Stimulated activated CD4-positive, alpha-beta T cell treated with anti-CD3 and anti-CD28 coated beads, Interleukin-1b, Interleukin-23, amount 100 ng/mL, for 24 hours (primary cell): ENCODE data around the gene ZNF776.
"Not testable (repeated sequence)": the region's sequence is repeated elsewhere in the genome, so short reads cannot be mapped to it uniquely, and the experiment has no call there.

Source experiments
- DNase-seq, 4 experiments: peaks; one replicate each; pipeline ENCODE4 v3.0.0-alpha.2; 2020; ENCODE audit warnings: low read depth in 4 of 4, low spot score in 1 of 4

Gene ZNF776

GRCh38 chr19:57746580-57747471, at the start of gene ZNF776:
ZNF776 (plus strand) TSS chr19:57746815; CDS start chr19:57747059, 244 bp downstream.
- DNase-seq = peak; percentile 54 to 71 (median 60)

GRCh38 chr19:57701625-57702024, 45.0 kb upstream of the ZNF776 start:
- no peak for DNase-seq

DNA sequence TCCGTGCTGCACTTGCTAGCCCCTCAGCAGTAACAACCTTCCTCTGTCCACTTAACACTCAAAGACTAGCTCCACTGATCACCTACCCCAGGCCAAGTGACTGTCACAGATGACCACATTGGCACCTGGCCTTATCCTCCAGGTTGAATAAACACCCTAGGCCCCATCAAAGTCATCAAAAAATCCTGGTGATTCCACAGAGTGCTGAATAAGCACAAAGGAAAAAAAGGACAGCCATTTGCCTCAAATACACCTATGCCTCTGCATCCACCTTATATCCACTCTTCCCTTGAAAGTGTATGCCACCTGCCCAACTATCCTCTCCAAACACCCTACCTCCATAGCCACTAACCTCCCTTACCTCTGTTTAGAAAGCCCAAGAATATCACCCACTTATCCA, 40.3 kb upstream of the ZNF776 start:
- DNase-seq = no peak

DNA sequence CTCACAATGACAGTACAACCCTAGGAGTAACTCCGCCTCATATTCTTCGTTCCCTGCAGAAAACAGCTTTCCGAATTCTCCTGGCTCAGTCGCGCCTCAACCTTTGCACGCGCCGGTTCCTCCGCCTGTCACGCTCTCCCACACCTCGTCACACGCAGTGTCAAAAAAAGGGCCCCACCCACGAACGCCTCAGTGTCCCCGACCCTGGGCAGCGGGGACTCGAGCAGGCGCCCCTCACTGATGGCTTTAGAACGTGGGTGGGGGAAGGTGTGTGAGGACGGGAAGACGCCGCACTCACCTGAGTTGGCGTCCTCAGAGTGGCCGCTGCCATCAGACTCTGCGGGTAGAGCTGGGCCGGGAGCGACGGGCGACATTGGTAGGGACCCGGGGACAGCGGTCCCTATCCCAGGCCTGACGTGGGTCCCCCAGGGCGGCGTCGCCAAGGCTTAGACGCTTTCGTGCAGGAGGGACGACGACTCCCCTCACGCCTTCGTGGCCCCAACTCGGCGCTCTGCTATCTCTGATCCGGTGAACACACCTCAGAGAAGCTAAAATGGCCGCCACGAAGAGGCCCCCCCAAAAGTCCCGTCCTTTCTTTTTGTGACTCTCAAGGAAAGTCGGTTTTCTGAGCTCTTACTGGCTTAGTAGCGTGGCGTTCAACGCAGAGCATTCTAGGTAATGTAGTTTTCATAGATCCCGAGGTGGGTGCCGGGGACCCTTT, 37.8 kb upstream of the ZNF776 start, which contains the start of gene ZNF154:
ZNF154 (minus strand) TSS at position 564 of the 721 bp plus-strand sequence; CDS start at position 331, 233 bp downstream.
- DNase-seq = no peak

- DNase-seq = no peak
Observed at GRCh38 chr19:57709616-57710015, 37.0 kb upstream of the ZNF776 start.

GRCh38 chr19:57712222-57712621, 34.4 kb upstream of the ZNF776 start:
- no peak for DNase-seq

GRCh38 chr19:57719424-57719823, 27.2 kb upstream of the ZNF776 start:
- DNase-seq = no peak

GRCh38 chr19:57719901-57720519, 26.6 kb upstream of the ZNF776 start:
- no peak for DNase-seq

GRCh38 chr19:57720878-57721277, 25.7 kb upstream of the ZNF776 start:
- DNase-seq = no peak

DNA sequence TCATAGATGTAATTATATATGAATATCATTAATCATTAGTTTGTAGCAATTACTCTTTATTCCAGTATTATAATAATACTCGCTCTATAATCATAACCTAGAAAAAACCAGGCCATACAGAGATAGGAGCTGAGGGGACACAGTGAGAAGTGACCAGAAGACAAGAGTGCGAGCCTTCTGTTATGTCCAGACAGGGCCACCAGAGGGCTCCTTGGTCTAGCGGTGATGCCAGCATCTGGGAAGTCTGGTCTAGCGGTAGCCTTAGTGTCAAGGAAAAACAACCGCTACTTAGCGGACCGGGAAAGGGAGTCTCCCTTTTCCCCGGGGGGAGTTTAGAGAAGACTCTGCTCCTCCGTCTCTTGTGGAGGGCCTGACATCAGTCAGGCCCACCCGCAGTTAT, 8.3 kb upstream of the ZNF776 start:
- peak in 2 of 4 experiments; percentile 14 to 15 for DNase-seq

- not testable (repeated sequence) for DNase-seq
Observed at GRCh38 chr19:57738770-57739169, 7.8 kb upstream of the ZNF776 start.

DNA sequence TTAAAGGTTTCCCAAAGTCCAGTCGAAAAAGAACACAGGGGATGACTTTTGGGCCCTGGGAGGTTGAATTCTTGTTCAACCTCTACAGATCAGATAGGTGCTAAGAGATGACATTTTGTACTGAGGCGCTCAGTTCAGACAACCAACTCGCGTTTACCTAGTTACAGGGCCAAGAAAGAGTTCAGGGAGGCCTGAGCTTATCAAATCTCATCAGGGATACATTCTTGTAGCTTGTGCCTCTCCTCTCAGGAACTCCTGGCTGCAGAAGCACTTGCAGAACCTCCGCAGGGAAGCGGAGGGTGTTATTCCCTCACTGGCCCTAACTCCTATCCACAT, 825 bp downstream of the ZNF776 start:
- DNase-seq = no peak

- no peak for DNase-seq
Observed at GRCh38 chr19:57748029-57748428, 1.4 kb downstream of the ZNF776 start.

DNA sequence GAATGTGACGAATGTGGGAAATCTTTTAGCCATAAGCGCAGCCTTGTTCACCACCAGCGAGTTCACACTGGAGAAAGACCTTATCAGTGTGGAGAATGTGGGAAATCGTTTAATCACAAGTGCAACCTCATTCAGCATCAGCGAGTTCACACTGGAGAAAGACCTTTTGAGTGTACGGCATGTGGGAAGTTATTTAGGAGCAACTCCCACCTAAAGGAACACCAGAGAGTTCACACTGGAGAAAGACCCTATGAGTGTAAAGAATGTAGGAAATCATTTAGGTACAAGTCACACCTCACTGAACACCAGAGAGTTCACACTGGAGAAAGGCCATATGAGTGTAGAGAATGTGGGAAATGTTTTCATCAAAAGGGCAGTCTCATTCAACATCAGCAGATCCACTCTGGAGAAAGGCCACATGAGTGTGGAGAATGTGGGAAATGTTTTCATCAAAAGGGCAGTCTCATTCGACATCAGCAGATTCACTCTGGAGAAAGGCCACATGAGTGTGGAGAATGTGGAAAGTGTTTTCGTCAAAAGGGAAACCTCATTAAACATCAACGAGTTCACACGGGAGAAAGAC, 7.6 kb downstream of the ZNF776 start:
- DNase-seq = no peak

GRCh38 chr19:57755031-57755430, 8.4 kb downstream of the ZNF776 start:
- no peak for DNase-seq

DNA sequence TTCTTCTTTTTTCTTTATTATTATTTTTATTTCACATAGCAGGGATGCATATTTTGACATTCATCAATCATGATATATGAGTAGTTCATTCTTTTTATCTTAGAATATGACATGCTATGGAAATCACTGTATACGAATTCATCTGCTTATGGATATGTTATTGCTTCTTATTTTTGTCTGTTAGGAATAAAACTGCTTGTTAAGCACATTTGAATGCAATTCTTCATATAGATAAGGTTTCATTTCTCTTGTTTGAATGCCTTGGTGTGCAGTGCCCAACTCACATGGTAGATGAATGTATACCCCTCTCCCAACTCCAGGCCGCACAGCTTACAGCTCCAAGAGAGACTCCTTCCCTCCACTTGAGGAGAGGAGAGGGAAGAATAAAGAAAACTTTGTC, 11.3 kb downstream of the ZNF776 start:
- DNase-seq = no peak

DNA sequence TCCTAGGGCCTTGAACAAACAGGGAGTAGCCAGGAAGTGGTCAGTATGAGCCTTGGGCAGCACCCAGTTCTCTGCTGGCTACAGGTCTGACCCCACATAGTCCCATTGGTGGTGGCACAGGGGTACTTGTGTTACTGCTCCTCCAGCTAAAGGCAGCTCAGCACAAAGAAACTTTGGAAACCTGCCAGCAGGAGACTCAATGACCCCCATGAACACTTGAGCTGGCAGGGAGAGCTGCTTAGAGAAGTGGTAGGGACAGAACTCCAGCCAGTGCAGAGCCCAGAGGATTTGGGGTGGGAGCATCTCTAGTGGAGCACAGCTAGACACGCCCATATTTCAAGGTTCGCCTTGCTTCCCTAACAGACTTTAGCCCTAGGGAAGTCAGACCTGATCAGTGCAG, 12.5 kb downstream of the ZNF776 start:
- DNase-seq = no peak

DNA sequence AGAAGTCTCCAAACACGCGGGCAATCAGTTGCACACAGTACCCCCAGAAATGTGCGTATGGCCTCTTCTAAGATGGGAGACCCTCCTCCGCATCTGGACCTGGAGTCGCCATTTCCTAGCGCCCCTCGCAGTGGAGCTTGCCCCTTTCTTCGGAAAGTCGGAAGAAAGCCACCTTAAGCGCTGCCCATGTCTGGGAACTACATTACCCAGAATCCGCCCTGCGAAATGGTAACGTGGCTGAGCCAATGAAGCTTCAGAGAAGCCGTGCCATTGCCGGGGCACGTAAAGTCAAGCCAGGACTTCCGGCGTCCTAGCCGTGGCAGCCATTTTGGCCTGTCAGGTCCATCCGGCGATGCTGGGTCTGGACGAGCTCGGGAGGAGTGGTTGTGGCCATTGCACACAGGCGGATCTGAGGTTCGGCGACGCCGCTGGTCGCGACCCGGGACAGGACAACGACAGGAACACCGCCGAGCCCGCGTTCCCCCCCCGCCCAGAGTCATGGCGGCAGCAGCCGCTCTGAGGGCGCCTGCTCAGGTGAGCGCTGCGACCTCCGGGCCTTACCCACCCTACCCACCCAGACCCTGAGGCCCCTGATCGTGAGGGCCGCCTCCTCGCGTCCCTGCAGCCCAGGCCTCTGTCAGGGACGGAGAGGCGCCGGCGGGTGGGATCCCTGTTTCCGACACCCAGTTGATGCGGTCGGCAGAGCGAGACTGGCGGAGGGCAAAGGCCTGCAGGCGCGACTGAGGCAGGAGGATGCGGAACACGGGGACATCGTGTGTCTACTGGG, 22.9 kb downstream of the ZNF776 start, which contains the start of gene ZNF586:
ZNF586 (plus strand) TSS at position 332 of the 787 bp plus-strand sequence; CDS start at position 499, 167 bp downstream.
- DNase-seq = peak; percentile 50 to 81 (median 70)

GRCh38 chr19:57771417-57771816, 24.8 kb downstream of the ZNF776 start:
- DNase-seq = no peak

DNA sequence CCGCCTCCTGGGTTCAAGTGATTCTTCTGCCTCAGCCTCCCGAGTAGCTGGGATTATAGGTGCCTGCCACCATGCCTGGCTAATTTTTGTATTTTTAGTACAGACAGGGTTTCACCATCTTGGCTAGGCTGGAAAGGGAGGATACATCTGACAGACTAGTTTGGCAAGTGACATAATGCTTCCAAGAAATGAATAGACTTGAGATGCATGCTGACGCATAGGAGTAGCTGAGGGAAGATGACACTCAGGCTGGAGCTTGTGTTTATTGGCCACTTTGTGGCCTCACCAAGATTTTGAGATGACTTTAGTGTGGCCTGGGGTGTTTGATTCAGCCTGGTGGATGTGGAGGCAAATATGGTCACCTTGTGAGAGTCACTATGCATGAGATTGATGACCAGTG, 26.9 kb downstream of the ZNF776 start:
- no peak for DNase-seq
